Brain microvascular endothelial cell (primary cell): ENCODE data around the gene LYST.

Experiments used
- DNase-seq: peaks from one replicate; pipeline ENCODE4 v3.0.0-alpha.2; 2020
- H3K27ac ChIP-seq: fragments of 250-450 bp; sonication (Bioruptor Pico); 2 replicates; pipeline ENCODE4 v1.5.1; 2020; ENCODE audit warnings: mild to moderate bottlenecking, moderate library complexity
- H3K27me3 ChIP-seq: fragments of 250-450 bp; sonication (Bioruptor Pico); replicated peaks from 2 replicates; pipeline ENCODE4 v1.5.1; 2020; ENCODE audit warnings: mild to moderate bottlenecking
- H3K36me3 ChIP-seq: fragments of 250-450 bp; sonication (Bioruptor Pico); replicated peaks from 2 replicates; pipeline ENCODE4 v1.5.1; 2020; ENCODE audit warnings: mild to moderate bottlenecking
- H3K4me3 ChIP-seq: 2 replicates; pipeline ENCODE4 v1.5.1; 2011; ENCODE audit warnings: low read depth, mild to moderate bottlenecking, control low read depth, low read length, moderate library complexity
- in situ Hi-C: cut with HindIII; loops from 2 replicates; pipeline ENCODE4 v1.10.0; 2017; ENCODE audit warnings: low sequenced_read_pairs, low pct_ligation_motif_present
- TF ChIP-seq, protein P1 (sequence below): IDR thresholded peaks from 2 replicates; pipeline ENCODE4 v1.5.1; 2011; ENCODE audit warnings: low read depth, mild to moderate bottlenecking, moderate library complexity, low read length, control low read depth, inconsistent platforms; ENCODE audit errors: missing control alignments

LYST gene

DNA sequence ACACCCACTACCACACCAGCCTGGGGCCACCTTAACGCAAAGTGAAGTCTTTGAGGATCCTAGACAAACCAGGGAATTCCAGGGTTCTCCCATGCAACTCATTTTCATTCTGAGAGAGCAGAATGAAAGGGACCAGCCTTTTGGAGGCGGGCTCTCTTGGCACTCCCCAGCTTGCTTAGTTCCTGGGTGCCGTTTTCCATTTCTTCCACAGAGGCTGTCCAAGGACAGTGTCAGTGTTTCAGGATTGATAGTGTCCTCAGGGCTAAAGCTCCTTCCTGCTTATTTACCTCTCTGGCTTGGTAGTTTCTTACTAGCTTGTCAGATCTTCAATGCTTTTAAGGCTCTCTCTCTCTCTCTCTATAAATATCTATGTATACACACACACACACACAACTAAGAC is 187.1 kb downstream of the LYST start:
- Histone ChIP-seq H3K36me3 (no peaks in the 10 kb centered on the region), H3K4me3 (no peak overlapping the region), H3K27me3 (no peaks in the 10 kb centered on the region), H3K27ac (no peak overlapping the region)
- in situ Hi-C loops = no loop called here
- TF ChIP-seq, protein P1, sequence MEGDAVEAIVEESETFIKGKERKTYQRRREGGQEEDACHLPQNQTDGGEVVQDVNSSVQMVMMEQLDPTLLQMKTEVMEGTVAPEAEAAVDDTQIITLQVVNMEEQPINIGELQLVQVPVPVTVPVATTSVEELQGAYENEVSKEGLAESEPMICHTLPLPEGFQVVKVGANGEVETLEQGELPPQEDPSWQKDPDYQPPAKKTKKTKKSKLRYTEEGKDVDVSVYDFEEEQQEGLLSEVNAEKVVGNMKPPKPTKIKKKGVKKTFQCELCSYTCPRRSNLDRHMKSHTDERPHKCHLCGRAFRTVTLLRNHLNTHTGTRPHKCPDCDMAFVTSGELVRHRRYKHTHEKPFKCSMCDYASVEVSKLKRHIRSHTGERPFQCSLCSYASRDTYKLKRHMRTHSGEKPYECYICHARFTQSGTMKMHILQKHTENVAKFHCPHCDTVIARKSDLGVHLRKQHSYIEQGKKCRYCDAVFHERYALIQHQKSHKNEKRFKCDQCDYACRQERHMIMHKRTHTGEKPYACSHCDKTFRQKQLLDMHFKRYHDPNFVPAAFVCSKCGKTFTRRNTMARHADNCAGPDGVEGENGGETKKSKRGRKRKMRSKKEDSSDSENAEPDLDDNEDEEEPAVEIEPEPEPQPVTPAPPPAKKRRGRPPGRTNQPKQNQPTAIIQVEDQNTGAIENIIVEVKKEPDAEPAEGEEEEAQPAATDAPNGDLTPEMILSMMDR = no peak
- DNase-seq = no peak

DNA sequence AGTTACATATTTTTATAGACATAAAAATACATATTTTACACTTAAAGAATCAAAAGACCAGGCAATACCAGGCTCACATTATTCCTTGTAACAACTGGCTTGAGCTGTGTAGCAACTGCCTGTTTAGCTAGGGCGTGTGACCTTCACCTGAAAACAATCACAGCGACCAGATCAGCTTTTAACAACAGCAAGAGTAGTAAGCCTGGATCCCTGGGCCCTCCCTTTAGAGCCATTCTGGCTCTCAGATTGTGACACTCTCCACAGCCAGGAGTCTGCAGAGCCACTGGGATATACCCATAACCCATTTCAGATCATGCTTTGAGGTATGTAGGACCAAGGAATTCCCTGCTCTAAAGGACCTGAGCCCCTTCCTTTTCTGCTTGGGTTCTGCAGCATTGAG is 187.7 kb downstream of the LYST start:
- no peak overlapping the region for H3K27ac ChIP-seq

DNA sequence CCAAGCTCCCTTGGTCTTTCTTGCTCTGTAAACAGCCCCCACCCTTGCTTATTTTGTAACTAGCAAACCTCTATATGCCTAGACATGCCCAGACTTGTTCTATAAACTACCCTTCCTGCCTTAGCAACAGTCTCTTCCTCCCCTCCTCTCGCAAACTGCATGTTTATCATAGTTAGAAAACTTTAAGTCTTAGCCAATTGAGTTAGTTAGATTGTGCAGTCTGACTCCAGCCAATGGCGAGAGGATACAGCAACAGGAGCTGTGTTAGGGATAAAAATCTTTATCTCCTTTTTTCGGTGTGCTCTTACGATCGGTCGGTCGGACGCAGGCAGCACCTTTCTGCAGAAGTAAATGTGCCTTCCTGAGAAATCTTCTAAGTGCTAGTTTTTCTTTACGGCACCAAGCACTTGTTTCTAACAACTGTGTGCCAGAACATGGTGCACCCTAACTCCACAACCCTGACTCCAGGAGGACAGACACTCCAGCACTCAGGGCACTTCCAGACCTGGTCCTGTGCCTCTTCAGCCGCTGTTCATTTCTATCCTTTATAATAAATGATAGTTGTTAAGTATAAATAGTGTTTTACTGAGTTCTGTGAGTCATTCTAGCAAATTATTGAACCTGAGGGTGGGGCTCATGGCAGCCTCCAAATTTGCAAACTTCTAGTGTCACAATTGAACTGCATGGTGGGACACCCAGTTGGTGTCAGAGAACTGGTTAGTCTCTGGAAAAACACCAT is 191.4 kb downstream of the LYST start:
- DNase-seq = no peak
- Histone ChIP-seq H3K4me3 (no peak overlapping the region), H3K27me3 (no peaks in the 10 kb centered on the region), H3K27ac (no peak overlapping the region), H3K36me3 (peaks cover 2% of the 10 kb centered on the region)
- in situ Hi-C loops = no loop called here
- TF ChIP-seq, protein P1 = no peak

More for the DNA sequence above, 187.7 kb downstream of the LYST start:
- Histone ChIP-seq H3K36me3 (no peaks in the 10 kb centered on the region), H3K4me3 (no peak overlapping the region), H3K27me3 (no peaks in the 10 kb centered on the region)
- in situ Hi-C loops = no loop called here
- TF ChIP-seq, protein P1 = no peak
- no peak for DNase-seq

DNA sequence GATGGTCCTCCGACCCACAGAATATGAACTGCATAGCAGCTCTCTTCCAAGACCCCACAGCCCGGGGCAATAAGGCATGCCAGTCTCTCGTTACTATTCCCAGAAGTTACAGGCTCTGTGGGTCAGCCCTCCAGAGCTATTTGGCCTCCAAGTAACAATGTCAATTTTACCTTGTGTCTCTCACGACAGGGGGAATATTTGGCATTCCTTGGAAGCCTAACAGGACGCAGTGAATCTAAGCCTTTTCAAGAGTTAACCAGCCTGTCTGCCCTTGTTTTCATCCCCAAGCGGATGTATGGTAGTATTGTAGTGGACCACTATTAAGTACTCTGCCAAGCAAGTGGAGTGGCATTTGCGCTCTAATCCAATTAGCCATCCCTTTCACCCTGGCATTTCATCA is 192.7 kb downstream of the LYST start:
- Histone ChIP-seq H3K27ac (no peak overlapping the region), H3K4me3 (no peak overlapping the region), H3K36me3 (peaks cover 3% of the 10 kb centered on the region), H3K27me3 (no peaks in the 10 kb centered on the region)
- DNase-seq = no peak
- TF ChIP-seq, protein P1 = no peak
- in situ Hi-C loops = no loop called here

DNA sequence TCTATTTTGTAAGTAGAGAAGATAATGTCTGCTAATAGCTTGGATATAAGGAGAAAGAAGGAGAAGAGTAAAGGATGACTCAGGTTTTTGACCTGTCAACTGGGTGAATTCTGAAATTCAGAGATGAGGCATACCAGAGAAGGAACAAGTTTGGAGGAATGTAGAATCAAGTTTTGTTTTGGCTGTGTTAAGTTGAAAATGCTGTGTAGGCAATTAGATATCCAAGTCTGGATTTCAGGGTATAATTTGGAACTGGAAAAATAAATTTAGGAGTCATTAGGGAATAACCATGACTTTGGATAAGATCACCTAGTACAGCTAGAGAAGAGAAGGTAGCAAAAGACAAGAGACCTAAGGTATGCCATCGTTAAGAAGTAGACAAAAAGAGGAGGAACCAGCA is 194.7 kb downstream of the LYST start:
- H3K36me3 ChIP-seq = peaks cover 3% of the 10 kb centered on the region
- no peaks in the 10 kb centered on the region for H3K27me3 ChIP-seq
- in situ Hi-C loops = no loop called here
- H3K27ac ChIP-seq = no peak overlapping the region
- no peak for DNase-seq
- H3K4me3 ChIP-seq = no peak overlapping the region
- TF ChIP-seq, protein P1 = no peak
